ENCODE data around the gene CPNE8.
"Not testable (repeated sequence)": the region's sequence is repeated elsewhere in the genome, so short reads cannot be mapped to it uniquely, and the experiment has no call there.

Gene CPNE8

DNA sequence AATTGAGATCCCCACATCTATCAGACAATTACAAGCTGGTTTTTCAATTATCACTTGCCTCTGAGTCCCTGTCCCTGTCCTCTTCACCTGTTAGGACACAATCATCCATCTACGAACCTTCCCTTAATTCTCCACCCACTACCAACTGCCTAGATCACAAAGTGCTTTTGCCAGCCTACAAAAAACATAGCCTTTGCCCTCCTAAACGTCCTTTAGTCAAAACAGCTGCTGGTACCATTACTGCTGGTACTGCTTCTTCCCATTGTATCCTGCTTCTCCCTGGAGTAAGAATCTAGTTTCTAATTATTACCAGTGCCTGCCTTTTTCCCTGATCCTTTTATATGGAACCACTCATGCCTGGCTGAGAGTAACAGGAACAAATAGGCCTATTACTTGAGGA is 82.1 kb downstream of the CPNE8 start:
- DNase-seq = no peak

DNA sequence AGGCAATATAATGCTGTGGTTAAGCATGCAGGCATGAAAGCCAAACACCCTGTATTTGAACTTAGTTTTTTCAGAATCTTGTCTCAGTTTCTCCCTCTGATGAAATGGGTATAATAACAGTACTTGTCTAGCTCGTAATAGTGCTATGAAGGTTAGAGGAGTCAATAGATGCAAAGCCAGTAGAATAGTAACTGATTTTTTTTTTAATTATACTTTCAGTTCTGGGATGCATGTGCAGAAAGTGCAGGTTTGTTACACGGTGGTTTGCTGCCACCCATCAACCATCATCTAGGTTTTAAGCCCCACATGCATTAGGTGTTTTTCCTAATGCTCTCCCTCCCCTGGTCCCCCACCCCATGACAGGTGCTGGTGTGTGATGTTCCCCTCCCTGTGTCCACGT is 87.4 kb downstream of the CPNE8 start:
- DNase-seq = no peak

DNA sequence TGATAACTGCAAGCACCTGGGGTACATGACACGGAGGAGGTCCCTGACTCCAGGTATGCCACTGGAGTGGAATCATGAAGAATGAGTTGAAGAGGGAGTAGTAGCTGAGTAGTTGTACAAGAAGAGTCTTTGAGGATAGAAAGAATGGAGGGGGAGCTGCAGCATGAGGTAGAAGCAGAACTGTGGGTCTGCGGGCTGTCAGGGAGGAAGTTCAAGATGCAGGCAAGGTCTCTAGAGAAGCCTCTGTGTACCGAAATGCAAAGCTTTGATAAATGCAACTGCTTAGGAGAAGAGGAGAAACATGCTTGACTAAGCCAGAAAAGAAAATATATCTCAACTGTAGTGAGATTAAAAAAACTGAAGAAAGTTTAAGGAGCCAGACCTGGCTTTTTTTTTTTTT is 91.5 kb downstream of the CPNE8 start:
- DNase-seq = no peak

DNA sequence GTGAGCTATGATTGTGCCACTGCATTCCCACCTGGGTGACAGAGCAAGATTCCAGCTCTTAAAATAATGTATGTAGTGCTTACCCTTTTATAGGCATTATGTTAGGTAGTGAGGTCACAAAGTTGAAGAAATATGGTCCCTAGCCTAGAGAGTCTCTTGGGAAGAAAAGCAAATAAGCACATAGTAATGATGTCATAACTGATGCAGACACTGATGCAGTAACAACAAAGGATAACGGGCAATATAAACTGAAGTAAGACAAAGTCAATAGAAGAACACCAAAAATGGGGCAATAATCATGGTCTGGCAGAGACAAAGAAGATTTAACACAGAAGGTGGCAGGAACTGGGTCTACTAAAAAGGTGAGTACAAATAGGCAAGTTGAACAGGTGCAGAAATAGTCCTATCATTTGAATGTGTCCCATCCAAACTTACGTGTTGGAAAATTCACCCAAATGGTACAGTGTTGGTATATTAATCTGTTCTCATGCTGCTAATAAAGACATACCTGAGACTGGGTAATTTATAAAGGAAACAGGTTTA is 93.5 kb downstream of the CPNE8 start:
- no peak for DNase-seq

- DNase-seq = no peak
Observed at GRCh38 chr12:38809832-38810231, 95.6 kb downstream of the CPNE8 start.

GRCh38 chr12:38788106-38788505 is 117.3 kb downstream of the CPNE8 start:
- no peak for DNase-seq

- DNase-seq = no peak
Observed at GRCh38 chr12:38785381-38785780, 120.0 kb downstream of the CPNE8 start.

GRCh38 chr12:38783304-38783703 is 122.1 kb downstream of the CPNE8 start:
- no peak for DNase-seq

- DNase-seq = no peak
Observed at GRCh38 chr12:38782359-38782758, 123.0 kb downstream of the CPNE8 start.

GRCh38 chr12:38776647-38777046 is 128.7 kb downstream of the CPNE8 start:
- DNase-seq = no peak

GRCh38 chr12:38775457-38775856 is 129.9 kb downstream of the CPNE8 start:
- DNase-seq = no peak

DNA sequence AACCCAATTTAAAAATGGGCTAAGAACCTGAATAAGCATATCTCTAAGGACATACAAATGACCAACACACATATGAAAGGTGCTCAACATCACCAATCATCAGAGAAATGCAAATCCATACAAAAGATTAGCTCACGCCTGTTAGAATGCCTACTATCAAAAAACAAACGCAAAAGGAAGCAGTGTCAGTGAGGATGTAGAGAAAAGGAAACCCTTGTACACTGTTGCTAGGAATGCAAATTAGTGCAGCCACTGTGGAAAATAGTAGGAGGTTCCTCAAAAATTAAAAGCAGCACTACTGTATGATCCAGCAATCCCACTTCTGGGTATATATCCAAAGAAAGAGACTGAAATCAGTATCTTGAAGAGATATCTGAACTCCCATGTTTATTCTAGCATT is 133.0 kb downstream of the CPNE8 start:
- DNase-seq = no peak

- DNase-seq = no peak
Observed at GRCh38 chr12:38771871-38772270, 133.5 kb downstream of the CPNE8 start.

DNA sequence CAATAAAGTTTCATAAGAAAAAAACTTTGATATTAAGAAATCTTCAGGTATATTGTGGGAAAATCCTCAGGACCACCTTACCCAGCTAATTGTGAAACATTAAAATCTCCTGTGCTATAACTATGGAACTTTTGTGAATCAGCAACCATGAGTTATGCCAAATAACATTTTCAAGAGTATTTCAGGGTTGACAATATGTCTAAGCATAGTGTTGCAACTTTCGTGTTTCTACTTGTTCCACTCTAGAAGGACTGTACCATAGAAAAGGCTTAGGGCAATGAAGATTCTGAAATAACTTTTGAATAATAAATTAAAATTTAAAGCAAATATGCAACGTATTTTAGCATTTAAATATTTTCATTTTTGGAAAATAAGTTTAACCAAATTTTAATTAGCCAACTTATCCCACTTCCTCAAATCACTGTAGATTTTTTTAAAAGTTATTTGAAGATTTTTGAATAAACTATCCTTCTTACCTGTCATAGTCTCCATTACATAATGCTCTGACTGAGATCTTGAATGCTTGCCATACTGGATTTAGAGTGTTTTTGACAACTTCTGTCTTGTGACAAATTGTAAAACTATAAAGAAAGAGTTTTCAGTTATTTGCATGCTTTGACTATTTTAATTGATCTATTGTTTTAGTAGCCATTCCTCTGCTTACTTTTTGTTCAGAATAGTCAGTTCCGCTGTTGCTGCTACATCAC is 143.6 kb downstream of the CPNE8 start:
- no peak for DNase-seq

- no peak for DNase-seq
Observed at GRCh38 chr12:38761111-38761510, 144.3 kb downstream of the CPNE8 start.

DNA sequence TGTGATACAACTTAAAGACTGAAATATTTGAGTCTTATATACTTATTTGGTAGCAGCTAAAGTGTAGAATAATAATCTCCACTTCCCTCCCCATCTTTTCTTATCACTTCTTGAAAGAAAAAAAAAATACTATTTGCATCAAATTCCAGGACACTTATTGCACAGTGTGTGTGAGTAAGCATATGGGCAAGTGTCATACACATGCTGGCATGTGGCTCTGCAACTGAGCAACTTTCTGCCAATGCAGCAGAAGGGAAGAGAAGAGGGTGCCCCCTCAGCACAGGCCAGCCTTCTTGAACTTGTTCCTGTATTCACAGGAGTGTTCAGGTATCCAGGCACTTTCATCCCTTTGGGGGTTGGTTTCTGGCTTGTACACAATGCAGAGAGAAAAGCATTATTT is 145.8 kb downstream of the CPNE8 start:
- no peak for DNase-seq

DNA sequence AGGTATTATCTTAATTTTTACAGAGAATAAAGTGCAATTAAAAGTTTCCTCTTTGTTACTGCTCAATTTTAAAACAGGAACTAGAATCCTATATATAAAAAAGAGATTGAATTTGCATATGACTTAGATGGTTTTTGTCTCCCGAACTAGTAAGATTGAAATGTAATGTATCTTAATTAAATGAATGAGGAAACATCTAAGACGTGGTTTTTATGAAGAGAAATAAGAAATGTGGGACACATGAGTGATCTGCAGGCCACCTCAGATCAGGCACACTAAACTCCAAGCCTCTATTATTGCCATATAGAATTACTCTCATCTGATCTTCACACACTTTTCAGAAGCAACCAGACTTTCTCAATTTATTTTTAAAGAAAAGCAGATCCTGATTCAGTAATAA is 158.6 kb downstream of the CPNE8 start:
- DNase-seq = no peak

- no peak for DNase-seq
Observed at GRCh38 chr12:38745601-38746000, 159.8 kb downstream of the CPNE8 start.

DNA sequence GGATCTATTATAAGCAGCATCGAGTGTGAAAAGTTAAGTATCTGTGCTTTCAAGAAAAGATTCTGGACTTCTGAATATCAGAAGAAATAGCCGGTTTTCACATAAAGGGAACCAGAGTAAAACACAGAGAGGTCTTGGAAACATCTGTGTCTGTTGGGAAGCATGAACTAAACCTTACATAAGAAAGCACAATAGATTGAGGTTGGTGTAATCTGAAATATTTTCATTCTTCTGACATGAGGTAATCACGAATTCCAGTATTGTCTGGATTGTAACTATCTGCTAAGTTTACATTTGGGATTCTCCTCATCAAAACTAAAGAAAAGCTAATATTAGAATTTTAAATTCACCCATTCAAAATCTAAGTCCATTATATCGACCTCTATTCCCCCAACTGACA is 161.3 kb downstream of the CPNE8 start:
- no peak for DNase-seq

DNA sequence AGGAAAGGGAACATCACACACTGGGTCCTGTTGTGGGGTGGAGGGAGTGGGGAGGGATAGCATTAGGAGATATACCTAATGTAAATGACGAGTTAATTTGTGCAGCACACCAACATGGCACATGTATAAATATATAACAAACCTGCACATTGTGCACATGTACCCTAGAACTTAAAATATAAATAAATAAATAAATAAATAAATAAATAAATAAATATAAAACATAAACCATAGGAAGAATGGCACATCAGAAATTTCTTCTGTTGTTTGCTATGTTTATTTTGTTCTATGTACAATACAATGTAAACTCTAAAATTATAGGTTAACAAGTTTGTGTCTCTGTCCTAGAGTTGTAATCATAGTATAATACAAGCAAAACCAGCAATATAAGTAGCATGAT is 162.9 kb downstream of the CPNE8 start:
- not testable (repeated sequence) for DNase-seq

- DNase-seq = no peak
Observed at GRCh38 chr12:38736821-38737220, 168.6 kb downstream of the CPNE8 start.

DNA sequence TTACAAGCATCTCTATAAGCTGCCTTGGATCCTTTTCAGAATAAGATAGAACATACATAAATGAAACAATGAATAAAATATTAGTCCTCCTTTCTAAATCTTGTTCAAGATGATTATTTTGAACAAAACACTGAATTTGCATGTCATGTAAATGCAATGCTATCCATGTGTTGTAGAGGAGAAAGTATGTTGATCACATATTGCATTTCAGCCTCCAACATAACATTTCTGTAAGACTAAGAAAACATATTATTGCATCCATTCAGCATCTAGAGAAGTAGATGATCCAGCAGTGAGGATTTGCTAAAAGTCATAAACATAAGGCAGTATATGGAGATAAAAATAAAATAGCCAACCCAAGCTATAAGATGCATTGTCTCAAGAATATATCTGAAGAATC is 172.6 kb downstream of the CPNE8 start:
- DNase-seq = no peak

DNA sequence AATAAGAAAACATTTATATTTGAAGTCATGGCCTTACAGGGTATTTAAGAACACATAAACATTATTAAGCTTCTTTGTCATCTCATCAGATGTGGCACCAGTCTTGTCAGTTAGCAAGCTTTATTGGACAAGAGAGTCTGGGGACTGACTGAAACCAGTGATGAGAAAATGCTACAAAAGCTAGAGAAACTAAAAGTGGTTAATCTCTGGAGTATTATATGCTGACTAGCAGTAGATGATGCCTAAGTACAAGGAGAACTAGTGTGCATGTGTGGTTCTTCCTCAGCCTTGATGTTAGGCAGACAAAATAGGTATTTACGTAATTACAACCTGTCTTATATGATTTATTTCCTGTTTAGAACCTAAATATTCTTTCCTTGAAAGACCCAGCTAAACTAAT is 176.5 kb downstream of the CPNE8 start:
- DNase-seq = no peak

- no peak for DNase-seq
Observed at GRCh38 chr12:38721611-38722252, 183.7 kb downstream of the CPNE8 start.

DNA sequence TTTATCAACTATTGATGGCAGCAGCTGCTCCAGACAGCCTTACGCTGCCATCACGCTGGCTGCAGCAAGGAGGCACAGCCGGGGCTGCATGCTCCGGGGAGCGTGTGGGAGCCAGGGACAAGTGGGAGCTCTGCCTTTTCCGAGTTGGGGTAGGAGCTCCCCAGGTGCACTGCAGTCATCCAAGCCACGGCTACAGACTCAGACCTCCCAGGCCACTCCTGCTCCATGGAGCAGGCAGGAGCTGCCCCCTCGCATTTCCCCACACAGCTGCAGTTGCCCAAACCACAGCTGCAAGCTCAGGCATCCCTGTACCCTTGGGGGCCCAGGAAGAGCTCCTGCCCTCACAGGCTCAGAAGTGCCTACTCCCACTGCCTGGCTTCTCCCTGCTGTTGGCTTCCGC is 184.7 kb downstream of the CPNE8 start:
- DNase-seq = no peak

Data from NCI-H187 (cell line).